ENCODE measurements around the gene PTPRN2. TPM values are rescaled to one million over a fixed set of nuclear protein-coding genes. Genes with fewer than 3 reads are reported as not detected.

PTPRN2 gene
- total and polyA plus RNA-seq, 2 of the 13 experiments (the other 11 are each of a cell fraction or from before 2014, with no cell fraction given), result 2.5 to 24.2 TPM

- no peak for TF ChIP-seq PRDM10 (CRISPR knock-in tag; IDR thresholded peaks at IDR 0.05; ENCODE audit: low read depth)
These were observed 973.1 kb downstream of the PTPRN2 start (continued) for GRCh38 chr7:157614457-157615020.

- intact Hi-C loops (cut with micrococcal nuclease; ENCODE audit: unreplicated experiment) (no loop called here), in situ Hi-C loops (cut with HindIII; ENCODE audit: extremely low pct_ligation_motif_present, low pct_unique_long_range_greater_than_20kb) (no loop called here)
- H3K9me3 ChIP-seq (ENCODE audit: low read length), result no peaks in the 10 kb centered on the region
- H4K20me1 ChIP-seq (ENCODE audit: insufficient read depth, low read length), result no peaks in the 10 kb centered on the region
- no peaks in the 10 kb centered on the region for H3K4me1 ChIP-seq (ENCODE audit: insufficient read depth, low read length)
- BruUV-seq (replicated peaks), result no TSS peak
- no peak for DNase-seq (ENCODE audit: low spot score)
- peaks cover 2 to 54% of the 10 kb centered on the region in 2 experiments; a peak in 4 of 5 replicates for H3K27me3 ChIP-seq (ENCODE audit: control insufficient read depth in 1 of 2, insufficient read depth in 2 of 2, low read length in 2 of 2)
- ATAC-seq, result no peak
- H3K4me2 ChIP-seq (ENCODE audit: low read depth, low read length), result no peak overlapping the region
- ChIA-PET POLR2A (no interaction called here), CTCF (ENCODE audit: low intra/inter-chr PET ratio, low total read pairs) (no interaction called here)
- H3K9ac ChIP-seq (ENCODE audit: insufficient read depth, low read depth, low read length), result no peak overlapping the region
- H3K79me2 ChIP-seq (ENCODE audit: insufficient read depth, low read length), result no peaks in the 10 kb centered on the region
- H3K27ac ChIP-seq (ENCODE audit: extremely low read length, insufficient read depth, low read length), result no peak overlapping the region
- no peaks in the 10 kb centered on the region for H3K36me3 ChIP-seq (replicated peaks in 1 of 2; ENCODE audit: control insufficient read depth in 1 of 2, insufficient read depth in 2 of 2, low read length in 2 of 2)
- FAIRE-seq, result no peak
- H2AFZ ChIP-seq (ENCODE audit: low read length), result no peak overlapping the region
- WGBS (ENCODE audit: low lambda C conversion rate), result 68% methylated on average over 50 of the region's 51 CpGs
- H3K4me3 ChIP-seq (replicated peaks in 1 of 3; ENCODE audit: insufficient read depth in 1 of 3, low read depth in 2 of 3, low read length in 3 of 3), result no peak overlapping the region
- TF ChIP-seq SMAD9 (CRISPR knock-in tag; IDR thresholded peaks at IDR 0.05) (no peak), ZNF704 (CRISPR knock-in tag; IDR thresholded peaks at IDR 0.05; ENCODE audit: borderline replicate concordance) (no peak), ZNF605 (CRISPR knock-in tag; IDR thresholded peaks at IDR 0.05) (no peak), ZFP36 (IDR thresholded peaks at IDR 0.05; ENCODE audit: borderline replicate concordance, low read depth, low read length, partially characterized antibody) (no peak), CSRNP2 (CRISPR knock-in tag; conservative IDR thresholded peaks at IDR 0.05; ENCODE audit: low read depth) (no peak), ZNF674 (CRISPR knock-in tag; IDR thresholded peaks at IDR 0.05; ENCODE audit: low read depth) (no peak), HIC2 (CRISPR knock-in tag; IDR thresholded peaks at IDR 0.05; ENCODE audit: low read depth) (no peak), TCF7L2 (IDR thresholded peaks at IDR 0.05; ENCODE audit: low read depth, low read length) (no peak), NFATC3 (CRISPR knock-in tag; IDR thresholded peaks at IDR 0.05) (no peak), RARG (CRISPR knock-in tag; IDR thresholded peaks at IDR 0.05; ENCODE audit: low read depth) (no peak), ZNF557 (CRISPR knock-in tag; IDR thresholded peaks at IDR 0.05) (no peak), KDM1A (CRISPR knock-in tag; IDR thresholded peaks at IDR 0.05) (no peak)
These were observed 973.9 kb downstream of the PTPRN2 start for GRCh38 chr7:157613575-157614322.
